Cardiac fibroblast (primary cell): Measurements from ENCODE around the gene CYB5A.
"Not testable (repeated sequence)": the region's sequence is repeated elsewhere in the genome, so short reads cannot be mapped to it uniquely, and the experiment has no call there.

Experiments
- DNase-seq, 2 donors: peaks; one replicate each; pipeline versions ENCODE4 v3.0.0 to v3.0.0-alpha.2; 2010; ENCODE audit warnings: low read depth in 2 of 2
- H3K4me3 ChIP-seq, 2 donors: replicated peaks in 1 of 2; 1 replicate in 1 of 2; 2 replicates in 1 of 2; pipeline ENCODE4 v1.5.1; 2011; ENCODE audit warnings: low read depth in 2 of 2, low read length in 2 of 2, mild to moderate bottlenecking in 2 of 2, moderate library complexity in 1 of 2
- CTCF ChIP-seq: IDR thresholded peaks from one replicate; pipeline ENCODE4 v1.5.1; 2011; ENCODE audit warnings: low read depth, mild to moderate bottlenecking, low read length, inconsistent platforms

The CYB5A gene

DNA sequence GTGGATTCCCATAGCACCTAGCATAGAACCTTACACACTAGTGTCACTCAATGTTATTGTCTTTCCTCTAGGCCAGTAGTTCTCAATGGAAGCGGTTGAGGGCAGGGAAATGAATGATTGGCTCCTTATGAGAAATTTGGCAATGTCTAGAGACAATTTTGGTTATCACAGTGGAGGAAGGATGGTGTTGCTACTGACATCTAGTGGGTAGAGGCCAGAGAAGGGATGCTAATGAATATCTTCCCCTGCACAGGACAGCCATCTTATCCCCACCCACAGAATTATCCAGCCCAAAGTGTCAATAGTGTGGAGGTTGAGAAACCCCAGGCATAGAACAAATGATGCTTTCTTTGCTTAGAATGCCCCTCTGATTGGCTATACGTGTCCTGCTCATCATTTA is 39.6 kb upstream of the CYB5A start:
- peak; percentile 52 for TF ChIP-seq CTCF
- peak; percentile 65 to 74 for DNase-seq
- no peak overlapping the region for H3K4me3 ChIP-seq

- no peak for DNase-seq
- no peak for TF ChIP-seq CTCF
- H3K4me3 ChIP-seq = no peak overlapping the region
Observed at GRCh38 chr18:74329688-74330205, 38.0 kb upstream of the CYB5A start.

DNA sequence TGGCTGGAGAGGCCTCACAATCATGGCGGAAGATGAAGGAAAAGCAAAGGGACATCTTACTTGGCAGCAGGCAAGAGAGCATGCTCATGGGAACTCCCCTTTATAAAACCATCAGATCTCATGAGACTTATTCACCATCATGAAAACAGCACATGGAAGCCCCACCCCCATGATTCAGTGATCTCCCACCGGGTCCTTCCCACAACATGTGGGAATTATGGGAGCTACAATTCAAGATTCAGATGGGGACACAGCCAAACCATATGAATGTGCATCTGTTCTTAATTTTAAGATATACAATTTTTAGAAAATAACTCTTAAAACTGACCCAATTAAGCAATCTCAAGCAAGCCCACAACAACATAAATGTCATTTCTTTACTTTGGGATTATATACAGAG is 36.4 kb upstream of the CYB5A start:
- H3K4me3 ChIP-seq = no peak overlapping the region
- peak; percentile 12 to 38 for DNase-seq
- no peak for TF ChIP-seq CTCF

DNA sequence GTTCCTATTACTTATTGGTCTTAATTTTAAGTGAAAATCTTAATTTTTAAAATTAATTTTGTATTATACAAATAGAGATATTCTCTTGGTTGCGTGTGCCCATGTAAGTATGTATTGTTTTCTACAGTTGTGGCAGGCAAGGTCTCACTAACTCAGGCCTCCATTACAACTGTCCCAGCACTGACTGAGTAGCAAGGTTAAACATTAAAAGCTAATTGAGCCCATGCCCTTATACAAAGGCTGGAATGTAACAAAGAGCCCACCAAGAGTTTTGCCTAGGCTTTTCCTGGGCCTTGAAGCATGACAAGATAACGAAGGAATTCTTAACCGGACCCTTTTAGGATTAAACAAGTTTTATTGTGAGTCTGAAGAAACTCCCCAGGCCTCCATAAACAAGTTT is 35.0 kb upstream of the CYB5A start:
- not testable (repeated sequence) for H3K4me3 ChIP-seq, DNase-seq

GRCh38 chr18:74326231-74326630 is 34.5 kb upstream of the CYB5A start:
- no peak for DNase-seq
- TF ChIP-seq CTCF = no peak
- H3K4me3 ChIP-seq = no peak overlapping the region

- no peak overlapping the region for H3K4me3 ChIP-seq
- DNase-seq = peak; percentile 79 to 88
- TF ChIP-seq CTCF = no peak
Observed at GRCh38 chr18:74316257-74317170, 24.8 kb upstream of the CYB5A start.

GRCh38 chr18:74315464-74316256 is 23.9 kb upstream of the CYB5A start, which contains the start of gene C18orf63:
TSS of gene C18orf63 (plus strand) at chr18:74315839. CDS start at chr18:74317866, 2,027 bp downstream.
- no peak within 1 kb of the TSS for H3K4me3 ChIP-seq
- no peak for DNase-seq
- TF ChIP-seq CTCF = no peak
